Epithelial cell of esophagus (primary cell): ENCODE data around the gene PRPF40A.
"Not testable (repeated sequence)": the region's sequence is repeated elsewhere in the genome, so short reads cannot be mapped to it uniquely, and the experiment has no call there.

Source experiments
- DNase-seq: peaks from one replicate; pipeline ENCODE4 v3.0.0; 2010; ENCODE audit warnings: low read depth
- H3K4me3 ChIP-seq: 2 replicates; pipeline ENCODE4 v1.5.1; 2011; ENCODE audit warnings: mild to moderate bottlenecking, low read length, control low read depth
- CTCF ChIP-seq: IDR thresholded peaks from 2 replicates; pipeline ENCODE4 v1.5.1; 2011; ENCODE audit warnings: low read depth, mild to moderate bottlenecking, low read length, control low read depth, inconsistent platforms; ENCODE audit not compliant: insufficient read depth; ENCODE audit errors: missing control alignments

PRPF40A gene

DNA sequence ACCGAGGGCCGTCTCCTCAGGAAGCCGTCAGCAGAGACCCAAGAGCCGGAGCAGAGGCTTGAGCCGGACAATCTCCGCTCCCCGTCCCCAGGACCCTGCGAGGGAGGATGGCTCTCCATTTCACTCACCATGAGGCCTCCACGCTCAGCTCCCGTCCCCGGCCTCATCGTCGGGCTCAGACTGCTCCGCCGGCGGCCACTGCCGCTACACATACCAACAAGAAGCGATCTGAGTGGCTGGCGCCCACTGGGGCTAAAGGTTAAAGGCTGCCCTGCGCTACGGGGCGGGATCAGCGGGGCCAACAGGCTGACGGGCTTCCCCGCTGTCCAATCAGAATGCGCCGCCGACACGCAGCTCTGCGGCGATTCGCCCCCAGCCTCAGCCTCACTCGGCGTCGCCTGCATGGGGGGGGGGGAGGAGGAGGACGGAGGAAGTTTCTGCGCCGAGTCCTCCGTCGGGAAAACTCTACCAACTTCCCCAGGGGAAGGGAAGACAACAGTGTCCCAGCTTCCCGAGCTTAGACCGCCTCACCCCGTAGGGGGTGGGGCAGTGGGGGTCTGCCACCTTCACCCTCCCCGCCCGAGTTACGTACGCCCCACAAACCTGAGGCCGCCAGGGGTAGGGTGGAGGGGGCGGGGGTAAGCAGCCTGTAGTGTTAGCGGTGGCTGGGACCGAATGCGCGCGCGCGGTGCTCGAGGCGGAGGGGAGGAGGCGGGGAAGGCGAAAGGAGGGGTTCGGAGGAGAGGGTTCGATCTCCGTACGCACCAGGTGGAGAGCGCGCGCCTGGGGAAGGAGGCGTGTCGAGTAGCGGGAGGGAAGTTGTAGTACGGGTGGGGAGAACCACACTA lies at the start of gene PRPF40A:
PRPF40A (minus strand) TSS at position 234 of the 848 bp plus-strand sequence; CDS start at position 212, 22 bp downstream.
- DNase-seq = peak; percentile 99
- TF ChIP-seq CTCF = no peak
- H3K4me3 ChIP-seq = peak within 1 kb of the TSS; percentile 95

DNA sequence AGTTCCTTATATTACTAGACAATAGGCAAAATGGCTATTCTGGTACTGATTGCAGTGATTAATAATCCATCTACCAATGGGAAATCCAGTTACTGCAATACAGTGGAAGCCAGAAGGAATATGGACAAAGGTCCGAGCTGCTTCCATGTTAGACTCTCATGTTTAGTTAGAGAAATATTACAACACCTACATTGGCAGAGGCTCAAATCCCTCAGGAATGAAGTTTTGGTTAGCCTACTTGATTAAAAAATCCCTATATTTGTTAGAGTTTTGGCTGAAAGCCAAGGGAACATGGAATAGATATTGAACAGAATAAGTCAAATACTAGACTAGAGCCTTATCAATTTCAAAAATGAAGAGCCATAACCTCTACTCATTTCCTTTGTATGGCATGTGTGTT lies 49.7 kb upstream of the PRPF40A start:
- H3K4me3 ChIP-seq = no peak overlapping the region
- TF ChIP-seq CTCF = no peak
- no peak for DNase-seq

DNA sequence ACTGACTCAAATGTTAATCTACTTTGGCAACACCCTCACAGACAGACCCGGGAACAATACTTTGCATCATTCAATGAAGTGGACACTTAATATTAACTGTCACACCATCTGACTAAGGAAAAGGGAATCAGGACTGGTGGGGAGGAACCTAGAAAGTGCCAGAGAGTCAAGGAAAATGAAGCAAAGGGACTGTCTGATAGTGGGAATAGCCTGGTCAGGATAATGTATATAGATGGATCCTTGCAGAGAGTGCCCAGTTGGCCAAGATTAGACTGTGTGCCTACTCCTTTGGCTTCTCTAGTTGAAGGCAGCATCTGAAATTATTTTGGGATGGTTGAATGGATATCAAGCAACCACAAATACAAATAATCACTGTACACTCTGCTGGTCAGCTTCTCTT lies 46.4 kb upstream of the PRPF40A start:
- DNase-seq = no peak
- no peak overlapping the region for H3K4me3 ChIP-seq
- TF ChIP-seq CTCF = no peak

- H3K4me3 ChIP-seq, DNase-seq: not testable (repeated sequence)
Observed at GRCh38 chr2:152763208-152763607, 45.9 kb upstream of the PRPF40A start.

- no peak overlapping the region for H3K4me3 ChIP-seq
- DNase-seq = peak; percentile 33
- TF ChIP-seq CTCF = no peak
Observed at GRCh38 chr2:152762202-152762601, 44.9 kb upstream of the PRPF40A start.

DNA sequence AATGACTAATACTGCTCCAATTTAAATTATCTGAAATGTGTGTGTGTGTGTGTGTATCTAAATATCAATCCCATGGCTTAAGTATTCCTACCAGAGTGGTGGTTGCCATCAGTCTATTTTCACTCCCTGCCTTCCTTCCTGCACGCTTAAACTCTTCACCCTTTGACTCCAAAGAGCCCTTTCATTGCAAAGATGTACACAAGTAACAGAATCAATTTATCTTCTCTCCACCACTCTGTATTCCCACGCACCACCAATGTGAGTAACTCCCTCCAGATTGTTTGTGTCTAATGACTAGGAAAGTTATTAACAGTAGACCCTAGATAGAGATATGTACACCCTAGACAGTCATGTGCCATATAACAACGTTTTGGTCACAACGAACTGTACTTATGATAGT lies 44.0 kb upstream of the PRPF40A start:
- DNase-seq = no peak
- no peak overlapping the region for H3K4me3 ChIP-seq
- no peak for TF ChIP-seq CTCF

DNA sequence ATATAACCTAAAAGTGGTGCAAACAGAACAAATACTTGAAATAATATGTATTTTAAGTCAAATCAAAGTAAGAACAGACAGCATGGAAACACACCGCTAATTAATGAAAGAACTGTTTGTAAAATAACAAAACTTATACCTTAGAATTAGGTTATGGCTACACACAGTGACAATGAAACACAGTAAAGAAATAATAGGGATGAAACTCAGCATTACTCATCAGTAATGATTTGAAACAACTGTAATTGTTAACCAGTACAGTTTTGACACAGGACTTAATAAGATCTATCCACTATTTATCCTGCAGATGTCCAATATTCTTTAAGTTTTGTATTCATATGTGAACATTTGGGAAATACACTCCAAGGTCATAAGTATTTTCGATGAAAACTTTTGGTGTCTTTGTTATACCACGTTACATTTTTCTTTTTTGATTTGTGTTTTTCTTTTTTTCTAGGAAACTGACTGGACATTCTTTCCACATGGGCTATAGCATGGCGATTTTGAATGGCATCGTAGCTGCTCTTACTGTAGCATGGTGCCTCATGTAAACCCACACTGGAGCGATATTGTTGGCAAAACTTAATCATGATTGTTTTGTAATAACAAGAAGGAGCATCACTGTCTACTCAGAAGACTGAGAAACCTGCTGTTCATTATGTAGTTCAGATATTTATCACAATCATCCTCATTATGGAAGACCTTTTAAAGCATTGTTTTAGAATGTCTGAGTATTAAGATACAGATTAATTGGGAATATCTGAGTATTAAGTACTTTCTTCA lies 42.2 kb upstream of the PRPF40A start:
- DNase-seq = no peak
- no peak overlapping the region for H3K4me3 ChIP-seq
- no peak for TF ChIP-seq CTCF
